Stomach (tissue), 9 donors: ENCODE data around the gene AMPH. TPM values are rescaled to one million over a fixed set of nuclear protein-coding genes. Genes with fewer than 3 reads are reported as not detected.

Experiments used
- DNase-seq, 2 donors: peaks; one replicate each; pipeline versions ENCODE4 v3.0.0 to v3.0.0-alpha.2; 2013 to 2019
- H3K27ac ChIP-seq, 5 donors: fragments of 200-600 bp in 4 of 5; sonication (generic) in 4 of 5; one replicate each; pipeline ENCODE4 v1.5.1; 2013 to 2019; ENCODE audit warnings: mild to moderate bottlenecking in 1 of 5, moderate library complexity in 1 of 5
- H3K27me3 ChIP-seq, 3 donors: fragments of 200-600 bp; sonication (generic); one replicate each; pipeline ENCODE4 v1.5.1; 2017 to 2019; ENCODE audit warnings: mixed run types in 1 of 3
- H3K36me3 ChIP-seq, 4 donors: fragments of 200-600 bp; sonication (generic); 1 replicate in 3 of 4; 2 replicates in 1 of 4; pipeline ENCODE4 v1.5.1; 2016 to 2019
- H3K4me1 ChIP-seq, 4 donors: fragments of 200-600 bp; sonication (generic); one replicate each; pipeline ENCODE4 v1.5.1; 2016 to 2019
- H3K4me3 ChIP-seq, 4 donors: fragments of 200-600 bp; sonication (generic) in 3 of 4; one replicate each; pipeline ENCODE4 v1.5.1; 2016 to 2019; ENCODE audit warnings: mild to moderate bottlenecking in 1 of 4
- H3K9me3 ChIP-seq, 4 donors: fragments of 200-600 bp; sonication (generic); one replicate each; pipeline ENCODE4 v1.5.1; 2016 to 2019
- EP300 ChIP-seq: sonication (generic); formaldehyde crosslinking; IDR thresholded peaks from one replicate; pipeline ENCODE4 v1.6.1; 2017; ENCODE audit warnings: antibody characterized with exemption
- POLR2A ChIP-seq, 4 donors: fragments of 450-650 bp; IDR thresholded peaks; one replicate each; pipeline ENCODE4 v1.6.1; 2016; ENCODE audit warnings: antibody characterized with exemption in 4 of 4, control low read depth in 2 of 4, mild to moderate bottlenecking in 1 of 4, moderate library complexity in 1 of 4
- POLR2AphosphoS5 ChIP-seq, 3 donors: sonication (generic); formaldehyde crosslinking; IDR thresholded peaks; one replicate each; pipeline ENCODE4 v1.6.1; 2016; ENCODE audit warnings: antibody characterized with exemption in 3 of 3
- WGBS, 5 donors: extraction: QIAGEN DNeasy Blood & Tissue Kit in 3 of 5; methylation state at CpG; one replicate each; pipeline versions ENCODE4 v1.1.5 to v1.1.7; 2013 to 2018; 5-methylcytosine and 5-hydroxymethylcytosine counted together
- intact Hi-C: fragments of 100-400 bp; cut with DNase I; formaldehyde crosslinking; loops from one replicate; pipeline ENCODE4 v1.15.1; 2023; ENCODE audit warnings: low total_unique reads
- polyA plus RNA-seq, 3 donors: library from polyadenylated mRNA; stranded (reverse); fragments of 200-250 nt; gene quantifications; one replicate each; pipeline ENCODE4 v1.2.3, GENCODE V29; 2013
- total RNA-seq, 5 donors: library from RNA; depleted of rRNA; stranded (reverse); fragments of >200 nt; gene quantifications; one replicate each; pipeline versions ENCODE4 v1.1.0 to v1.2.3, GENCODE V29; 2014 to 2016
- TF ChIP-seq, protein P1 (sequence below), 7 experiments: fragments of 450-650 bp in 4 of 7; fragments of 200-600 bp in 3 of 7; sonication (generic) in 3 of 7; IDR thresholded peaks; one replicate each; pipeline ENCODE4 v1.5.1; 2016 to 2019; ENCODE audit warnings: antibody characterized with exemption in 7 of 7, control low read depth in 2 of 7, mild to moderate bottlenecking in 1 of 7
- donor health status: healthy with polysubstance abuse.
- donor health status: Bipolar disorder and iron deficiency.
- donor health status: healthy.

AMPH gene
- total and polyA plus RNA-seq, 8 donors: 0.80 to 13.0 (median 4.6) TPM; not detected in 1

DNA sequence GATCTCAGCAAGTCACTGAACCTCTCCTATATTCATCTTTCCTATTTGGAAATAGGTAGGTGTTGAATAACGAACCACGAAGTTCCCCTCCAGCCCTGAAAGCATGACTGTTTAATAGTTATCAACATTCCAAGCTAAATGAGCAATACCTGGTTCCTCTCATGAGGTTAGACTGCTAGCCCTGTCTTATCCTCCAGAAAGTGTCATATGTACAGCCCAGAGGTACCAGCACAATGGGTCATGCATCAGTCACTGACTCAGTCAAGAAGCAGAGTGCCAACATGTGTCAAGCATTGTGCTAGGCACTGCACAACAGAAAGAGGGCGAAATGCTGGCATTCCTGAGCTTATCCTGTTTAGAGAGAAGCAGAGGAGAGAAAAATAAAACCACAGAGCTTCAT lies 70.0 kb downstream of the AMPH start:
- Histone ChIP-seq H3K4me1 (no peaks in the 10 kb centered on the region), H3K27me3 (no peaks in the 10 kb centered on the region), H3K36me3 (no peaks in the 10 kb centered on the region), H3K4me3 (no peak overlapping the region), H3K27ac (no peak overlapping the region), H3K9me3 (no peaks in the 10 kb centered on the region)
- DNase-seq: no peak
- intact Hi-C loops: no loop called here
- 60 to 84% (median 79%) methylated on average over 3 of the region's 3 CpGs for WGBS, 5 donors
- TF ChIP-seq POLR2AphosphoS5 (IDR thresholded peaks at IDR 0.05) (no peak), EP300 (no peak), POLR2A (IDR thresholded peaks at IDR 0.05) (no peak)
- TF ChIP-seq, protein P1, sequence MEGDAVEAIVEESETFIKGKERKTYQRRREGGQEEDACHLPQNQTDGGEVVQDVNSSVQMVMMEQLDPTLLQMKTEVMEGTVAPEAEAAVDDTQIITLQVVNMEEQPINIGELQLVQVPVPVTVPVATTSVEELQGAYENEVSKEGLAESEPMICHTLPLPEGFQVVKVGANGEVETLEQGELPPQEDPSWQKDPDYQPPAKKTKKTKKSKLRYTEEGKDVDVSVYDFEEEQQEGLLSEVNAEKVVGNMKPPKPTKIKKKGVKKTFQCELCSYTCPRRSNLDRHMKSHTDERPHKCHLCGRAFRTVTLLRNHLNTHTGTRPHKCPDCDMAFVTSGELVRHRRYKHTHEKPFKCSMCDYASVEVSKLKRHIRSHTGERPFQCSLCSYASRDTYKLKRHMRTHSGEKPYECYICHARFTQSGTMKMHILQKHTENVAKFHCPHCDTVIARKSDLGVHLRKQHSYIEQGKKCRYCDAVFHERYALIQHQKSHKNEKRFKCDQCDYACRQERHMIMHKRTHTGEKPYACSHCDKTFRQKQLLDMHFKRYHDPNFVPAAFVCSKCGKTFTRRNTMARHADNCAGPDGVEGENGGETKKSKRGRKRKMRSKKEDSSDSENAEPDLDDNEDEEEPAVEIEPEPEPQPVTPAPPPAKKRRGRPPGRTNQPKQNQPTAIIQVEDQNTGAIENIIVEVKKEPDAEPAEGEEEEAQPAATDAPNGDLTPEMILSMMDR (IDR thresholded peaks at IDR 0.05): no peak

DNA sequence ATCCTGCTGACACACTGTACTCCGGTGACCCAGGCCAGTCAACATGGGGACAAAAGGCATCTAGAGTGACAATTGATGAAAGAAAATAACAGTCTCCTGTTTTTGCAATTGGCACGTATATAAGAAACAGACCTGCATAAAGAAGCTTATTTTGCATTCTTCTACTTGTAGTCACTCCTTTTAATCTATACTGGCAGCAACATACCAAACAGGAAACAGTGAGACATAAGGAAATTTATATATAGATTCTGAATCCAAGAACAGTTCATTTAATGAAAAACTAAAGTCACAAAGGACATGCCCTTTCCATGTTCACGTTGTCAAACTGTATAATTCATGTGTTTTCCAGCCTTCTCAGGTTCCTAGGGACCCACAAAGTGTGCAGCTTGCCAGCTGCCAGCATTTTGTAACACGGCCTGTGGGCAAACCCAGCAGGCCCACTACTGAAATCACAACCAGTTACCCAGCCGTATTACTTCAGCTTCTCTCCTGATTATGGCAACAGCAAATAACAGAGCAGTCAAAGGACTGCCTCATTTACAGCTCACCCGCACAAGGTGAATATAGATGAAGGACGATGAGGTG lies 72.3 kb downstream of the AMPH start:
- Histone ChIP-seq H3K36me3 (no peaks in the 10 kb centered on the region), H3K27ac (no peak overlapping the region), H3K27me3 (no peaks in the 10 kb centered on the region), H3K4me1 (no peaks in the 10 kb centered on the region), H3K4me3 (no peak overlapping the region), H3K9me3 (no peaks in the 10 kb centered on the region)
- 73 to 81% (median 77%) methylated on average over 7 of the region's 7 CpGs for WGBS, 5 donors
- no peak for DNase-seq
- TF ChIP-seq EP300: no peak
- TF ChIP-seq POLR2AphosphoS5 (IDR thresholded peaks at IDR 0.05): no peak
- TF ChIP-seq POLR2A (IDR thresholded peaks at IDR 0.05): no peak
- TF ChIP-seq, protein P1 (IDR thresholded peaks at IDR 0.05): no peak
- intact Hi-C loops: no loop called here

DNA sequence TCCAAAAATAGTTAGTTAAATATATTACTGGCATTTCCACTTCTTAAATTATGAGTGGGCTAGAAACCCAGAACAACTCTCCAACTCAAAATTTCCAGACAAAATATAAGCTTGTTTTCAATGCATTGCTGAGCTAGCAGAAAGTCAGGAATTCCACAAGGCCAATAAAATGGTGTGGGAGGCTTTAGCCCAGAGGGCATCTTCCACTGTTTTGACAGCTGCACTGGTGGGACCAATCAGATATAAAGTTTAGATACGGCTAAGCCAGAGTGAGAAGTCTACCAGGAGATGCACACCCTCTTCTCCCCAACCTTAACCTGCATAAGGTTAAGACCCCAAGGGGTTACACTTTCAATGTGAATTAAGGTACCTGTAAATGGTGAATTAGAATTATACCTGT lies 76.6 kb downstream of the AMPH start:
- H3K4me1 ChIP-seq: no peaks in the 10 kb centered on the region
- H3K27ac ChIP-seq: no peak overlapping the region
- H3K9me3 ChIP-seq: no peaks in the 10 kb centered on the region
- H3K27me3 ChIP-seq: no peaks in the 10 kb centered on the region
- H3K4me3 ChIP-seq: no peak overlapping the region
- H3K36me3 ChIP-seq: no peaks in the 10 kb centered on the region
- TF ChIP-seq EP300: no peak
- TF ChIP-seq, protein P1 (IDR thresholded peaks at IDR 0.05): no peak
- no peak for TF ChIP-seq POLR2AphosphoS5 (IDR thresholded peaks at IDR 0.05)
- TF ChIP-seq POLR2A (IDR thresholded peaks at IDR 0.05): no peak
- no peak for DNase-seq
- WGBS, 5 donors: 50 to 81% (median 74%) methylated on average over 1 of the region's 1 CpG
- intact Hi-C loops: no loop called here

DNA sequence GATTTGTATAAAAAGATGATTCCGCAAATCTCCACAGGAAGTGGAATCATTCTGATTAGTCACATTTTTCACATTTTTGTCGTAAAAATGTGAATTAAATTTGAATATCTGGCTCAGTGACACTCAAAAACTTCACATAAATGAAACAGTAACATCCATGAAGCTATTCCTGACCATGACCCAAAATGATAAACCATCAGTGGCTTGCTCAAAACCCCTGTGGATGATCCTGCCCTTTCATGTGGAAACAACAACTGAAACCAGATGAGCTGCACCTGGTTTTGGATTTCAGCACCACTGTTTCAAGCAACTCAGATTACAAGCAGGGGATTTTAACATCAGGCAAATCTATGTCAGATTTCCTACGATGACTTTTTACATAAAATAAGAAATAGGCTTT lies 80.3 kb downstream of the AMPH start:
- no peak for DNase-seq
- WGBS, 5 donors: 45 to 69% (median 49%) methylated on average over 3 of the region's 3 CpGs
- H3K4me1 ChIP-seq: no peaks in the 10 kb centered on the region
- H3K27ac ChIP-seq: no peak overlapping the region
- no peak overlapping the region for H3K4me3 ChIP-seq
- H3K27me3 ChIP-seq: no peaks in the 10 kb centered on the region
- intact Hi-C loops: no loop called here
- no peaks in the 10 kb centered on the region for H3K9me3 ChIP-seq
- H3K36me3 ChIP-seq: no peaks in the 10 kb centered on the region
- TF ChIP-seq, protein P1 (IDR thresholded peaks at IDR 0.05): no peak
- TF ChIP-seq EP300: no peak
- TF ChIP-seq POLR2A (IDR thresholded peaks at IDR 0.05): no peak
- no peak for TF ChIP-seq POLR2AphosphoS5 (IDR thresholded peaks at IDR 0.05)
